Hindlimb muscle (tissue), 1 donor: ENCODE results near the gene CLEC4G. TPM values are rescaled to one million over a fixed set of nuclear protein-coding genes. Genes with fewer than 3 reads are reported as not detected.

Experiments used
- DNase-seq: peaks from one replicate; pipeline ENCODE4 v3.0.0-alpha.2; 2013
- polyA plus RNA-seq: library from polyadenylated mRNA; unstranded; fragments of 120-200 nt; gene quantifications from one replicate; pipeline ENCODE4 v1.2.1, GENCODE V29; 2013; ENCODE audit not compliant: insufficient read length

Gene CLEC4G
- polyA plus RNA-seq, 1 donor, result not detected

DNA sequence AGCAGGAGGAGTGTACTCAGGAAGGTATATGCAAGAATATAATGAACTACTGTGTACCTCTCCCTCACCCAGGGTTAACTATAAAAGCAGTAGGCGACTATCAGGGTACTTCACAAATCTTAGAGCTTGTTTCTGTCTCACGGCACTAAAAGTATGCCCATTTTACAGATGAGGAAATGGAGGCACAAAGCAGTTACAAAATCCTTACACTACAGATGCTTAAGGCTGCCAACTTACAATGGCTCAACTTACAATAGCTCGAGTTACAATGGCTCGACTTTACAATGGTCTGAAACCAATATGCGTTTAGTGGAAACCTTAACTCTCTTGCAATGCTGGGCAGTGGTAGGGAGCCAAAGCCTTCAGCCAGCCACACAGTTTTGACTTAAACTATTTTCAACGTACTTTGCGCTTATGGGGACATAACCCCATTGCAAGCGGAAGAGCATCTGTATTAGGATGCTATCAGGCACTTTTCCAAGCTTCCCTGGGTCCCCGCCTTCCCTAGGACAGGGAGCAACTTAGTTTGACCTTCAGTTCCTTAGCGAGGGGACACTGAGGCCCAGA, 34.1 kb downstream of the CLEC4G start:
- DNase-seq, result no peak

- DNase-seq, result no peak
These were observed 37.4 kb downstream of the CLEC4G start for GRCh38 chr19:7694499-7694898.

DNA sequence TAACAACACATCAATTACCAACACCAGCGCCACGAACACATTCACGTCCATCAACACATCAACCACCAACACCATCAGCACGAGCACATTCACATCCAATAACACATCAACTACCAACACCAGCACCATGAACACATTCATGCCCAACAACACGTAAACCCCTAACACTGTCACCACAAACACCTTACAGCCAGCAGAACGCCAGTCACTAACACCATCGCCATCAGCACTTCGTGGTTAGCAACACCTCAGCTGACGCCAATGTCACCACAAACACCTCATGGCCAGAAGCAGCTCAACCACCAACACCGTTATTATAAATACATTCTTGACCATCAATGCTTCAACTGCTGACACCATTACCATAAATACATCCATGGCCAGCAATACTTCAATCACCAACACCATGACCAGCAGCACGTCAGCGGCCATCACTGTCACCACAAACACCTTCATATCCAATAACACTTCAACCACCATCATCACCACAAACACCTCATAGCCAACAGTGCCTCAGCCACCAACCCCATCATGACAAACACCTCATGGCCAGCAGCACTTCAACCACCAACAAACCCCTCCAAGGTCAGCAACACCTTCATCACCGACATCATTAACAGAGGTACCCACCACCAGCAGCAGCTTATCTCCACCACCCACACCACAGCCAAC, 39.4 kb downstream of the CLEC4G start:
- DNase-seq, result no peak

- no peak for DNase-seq
These were observed 40.4 kb downstream of the CLEC4G start for GRCh38 chr19:7691497-7691896.

DNA sequence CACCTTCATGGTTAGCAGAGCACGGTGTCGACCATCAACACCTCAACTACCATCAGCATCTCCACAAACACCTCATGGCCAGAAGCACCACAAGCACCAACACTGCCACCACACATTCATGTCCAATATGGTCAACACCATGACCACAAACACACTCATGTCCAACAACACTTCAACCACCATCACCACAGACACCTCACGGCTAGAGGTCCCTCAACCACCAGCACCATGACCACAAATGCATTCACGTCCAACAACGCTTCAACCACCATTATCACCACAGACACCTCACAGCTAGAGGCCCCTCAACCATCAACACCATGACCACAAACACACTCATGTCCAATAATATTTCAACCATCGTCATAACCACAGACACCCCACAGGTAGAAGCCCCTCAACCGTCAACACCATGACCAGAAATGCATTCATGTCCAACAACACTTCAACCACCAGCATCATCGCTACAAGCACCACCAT, 41.1 kb downstream of the CLEC4G start:
- no peak for DNase-seq

DNA sequence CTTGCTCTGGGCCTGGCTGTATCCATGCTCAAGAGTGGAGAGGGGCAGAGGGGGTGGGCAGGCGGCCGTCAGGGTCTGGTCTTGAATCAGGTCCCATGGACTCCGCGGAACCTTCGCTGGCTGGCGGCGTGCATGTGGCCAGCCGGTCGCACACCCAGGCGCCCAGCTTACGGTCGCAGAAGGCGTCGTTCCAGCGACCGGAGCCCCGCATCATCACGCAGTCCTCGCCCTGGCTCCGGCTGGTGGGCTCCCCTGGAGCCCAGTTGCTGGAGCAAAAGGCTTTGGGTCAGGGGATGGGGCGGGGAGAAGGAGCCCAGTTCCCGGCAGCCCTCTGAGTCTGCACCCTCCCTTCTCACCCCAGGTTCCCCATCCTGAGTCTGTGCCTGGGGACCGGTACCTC, 42.7 kb downstream of the CLEC4G start:
- no peak for DNase-seq

- DNase-seq, result no peak
These were observed 44.7 kb downstream of the CLEC4G start for GRCh38 chr19:7687177-7687576.

DNA sequence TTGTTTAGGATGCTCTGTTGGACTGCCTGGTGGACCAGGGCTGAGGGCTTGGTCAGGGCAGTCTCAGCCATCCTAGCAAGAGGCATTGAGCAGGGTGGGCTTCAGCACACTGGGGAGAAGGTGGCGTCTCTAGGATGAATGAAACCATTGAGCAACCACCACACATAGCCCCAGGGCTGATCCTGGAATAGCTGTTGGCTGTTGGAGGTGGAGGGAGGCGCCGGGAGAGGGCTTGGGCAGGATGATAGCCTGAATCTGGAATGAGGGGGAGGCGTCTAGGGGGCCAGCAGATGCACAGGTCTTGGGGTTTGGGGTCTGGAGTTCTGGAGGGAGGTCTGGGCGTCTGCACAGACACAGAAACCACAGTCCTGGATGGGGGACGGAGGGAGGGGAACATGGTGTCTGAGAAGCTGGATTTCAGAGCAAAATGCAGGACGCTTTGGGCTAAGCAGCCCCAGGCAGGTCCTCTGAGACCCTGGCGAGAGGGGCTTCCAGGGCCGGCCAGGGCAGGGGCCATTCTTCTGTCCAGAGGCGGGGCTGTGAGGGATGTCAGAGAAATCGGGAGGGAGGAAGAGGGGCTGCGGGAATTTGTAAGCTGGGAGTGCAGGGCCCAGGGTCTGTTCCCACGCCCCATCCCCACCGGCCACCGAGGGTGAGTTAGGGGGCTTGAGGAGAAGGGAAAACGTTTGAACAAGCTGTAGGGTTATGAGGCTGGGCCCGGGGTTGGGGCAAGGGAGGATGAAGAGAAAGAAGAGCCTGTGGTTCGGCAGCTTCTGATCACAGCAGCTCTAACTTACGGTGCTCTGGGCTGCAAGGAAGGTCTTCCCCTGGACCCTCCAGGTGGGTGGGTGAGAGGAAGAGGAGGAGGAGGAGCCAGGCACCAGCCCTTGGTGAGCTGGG, 46.1 kb downstream of the CLEC4G start:
- no peak for DNase-seq

- DNase-seq, result no peak
These were observed 49.6 kb downstream of the CLEC4G start for GRCh38 chr19:7682175-7682855.

- peak; percentile 73 for DNase-seq
These were observed 50.4 kb downstream of the CLEC4G start for GRCh38 chr19:7681340-7682174.

- peak; percentile 95 for DNase-seq
These were observed 51.1 kb downstream of the CLEC4G start, which contains the start of gene TRAPPC5 for GRCh38 chr19:7680606-7681339. Gene TRAPPC5 (plus strand): TSS chr19:7680833. CDS start chr19:7682254, 1,421 bp downstream.

DNA sequence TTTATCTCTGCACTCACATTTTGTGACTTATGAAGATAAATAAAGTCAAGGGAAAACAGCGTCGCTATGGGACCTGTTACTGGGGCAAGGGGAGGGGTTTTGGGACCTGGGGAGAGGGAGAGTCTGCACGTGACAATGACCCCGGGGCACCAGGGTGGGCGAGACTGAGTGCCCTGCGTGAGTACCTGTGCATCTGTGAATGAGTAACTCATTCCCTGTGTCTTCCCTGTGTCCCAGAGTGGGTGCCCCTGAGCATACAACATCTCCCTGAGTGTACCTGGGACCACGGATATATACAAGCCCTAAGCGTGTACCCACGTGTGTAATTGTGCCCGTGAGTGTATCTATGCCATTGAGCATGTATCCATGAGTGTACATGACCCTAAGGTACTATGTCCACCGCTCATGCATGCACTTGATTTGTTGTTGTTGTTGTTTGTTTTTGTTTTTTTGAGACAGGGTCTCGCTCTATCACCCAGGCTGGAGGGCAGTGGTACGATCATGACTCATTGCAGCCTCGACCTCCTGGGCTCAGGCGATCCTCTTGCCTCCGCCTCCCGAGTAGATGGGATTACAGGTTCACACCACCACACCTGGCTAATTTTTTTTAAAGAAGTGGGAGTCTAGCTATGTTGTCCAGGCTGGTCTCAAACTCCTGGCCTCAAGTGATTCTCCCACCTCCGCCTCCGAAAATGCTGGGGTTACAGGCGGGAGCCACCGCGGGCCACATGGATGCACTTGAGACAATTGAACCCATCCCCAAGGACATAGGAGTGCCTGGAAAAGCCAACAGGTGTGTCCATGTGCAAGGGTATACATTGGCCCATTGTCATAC, 51.9 kb downstream of the CLEC4G start:
- no peak for DNase-seq

DNA sequence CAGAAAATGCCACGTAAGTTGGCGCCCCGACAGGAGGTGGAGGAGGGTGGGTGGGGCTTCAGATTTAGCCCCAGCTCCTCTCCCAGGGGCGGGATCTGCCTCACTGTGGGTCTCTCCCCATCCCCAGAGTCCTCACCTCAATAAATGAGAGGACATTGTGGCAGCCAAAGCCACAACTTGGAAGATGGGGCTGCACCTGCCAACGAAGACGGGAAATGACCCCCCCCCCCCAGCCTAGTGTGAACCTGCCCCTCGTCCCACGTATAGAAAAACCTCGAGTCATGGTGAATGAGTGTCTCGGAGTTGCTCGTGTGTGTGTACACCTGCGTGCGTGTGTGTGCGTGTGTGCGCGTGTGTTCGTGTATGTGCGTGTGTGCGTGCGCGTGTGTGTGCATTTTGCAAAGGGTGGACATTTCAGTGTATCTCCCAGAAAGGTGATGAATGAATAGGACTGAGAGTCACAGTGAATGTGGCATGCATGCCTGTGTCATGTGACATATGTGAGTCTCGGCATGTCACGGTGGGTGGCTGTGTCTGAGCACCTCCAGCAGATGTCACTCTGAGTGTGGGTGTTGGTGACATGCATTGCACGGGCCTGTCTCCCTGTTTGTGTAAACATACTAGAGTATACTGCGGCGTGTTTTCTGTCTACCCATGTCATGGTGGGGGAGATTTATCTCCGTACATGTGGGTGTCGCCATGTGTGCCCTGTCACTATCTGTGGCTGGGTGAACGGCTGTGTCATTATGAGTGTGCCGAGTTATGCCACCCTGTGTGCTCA, 52.7 kb downstream of the CLEC4G start:
- DNase-seq, result no peak

Other genes starting within 250 kb of the CLEC4G start
- 4.0 TPM for gene PEX11G, start 243.1 kb downstream of the CLEC4G start, polyA plus RNA-seq
- 61.8 TPM for gene ZNF358, start 216.0 kb downstream of the CLEC4G start, polyA plus RNA-seq
- 16.4 TPM for gene MCOLN1, start 209.5 kb downstream of the CLEC4G start, polyA plus RNA-seq
- gene PNPLA6, start 196.4 kb downstream of the CLEC4G start, polyA plus RNA-seq, result 34.7 TPM
- 0.45 TPM for gene CAMSAP3, start 136.2 kb downstream of the CLEC4G start, polyA plus RNA-seq
- gene XAB2, start 102.6 kb downstream of the CLEC4G start, polyA plus RNA-seq, result 33.1 TPM
- gene PET100, start 102.3 kb downstream of the CLEC4G start, polyA plus RNA-seq, result 52.4 TPM
- gene PCP2, start 98.4 kb downstream of the CLEC4G start, polyA plus RNA-seq, result not detected
- 6.7 TPM for gene STXBP2, start 95.0 kb downstream of the CLEC4G start, polyA plus RNA-seq
- 1.3 TPM for gene RETN, start 63.1 kb downstream of the CLEC4G start, polyA plus RNA-seq
- gene MCEMP1, start 55.0 kb downstream of the CLEC4G start, polyA plus RNA-seq, result 0.25 TPM
- 42.8 TPM for gene TRAPPC5, start 51.3 kb downstream of the CLEC4G start, polyA plus RNA-seq
- gene FCER2, start 30.0 kb downstream of the CLEC4G start, polyA plus RNA-seq, result 0.65 TPM
- 2.4 TPM for gene CD209, start 15.4 kb upstream of the CLEC4G start, polyA plus RNA-seq
- gene CLEC4M, start 31.1 kb upstream of the CLEC4G start, polyA plus RNA-seq, result not detected
- gene EVI5L, start 98.1 kb upstream of the CLEC4G start, polyA plus RNA-seq, result 17.6 TPM
- gene PRR36, start 142.3 kb upstream of the CLEC4G start, polyA plus RNA-seq, result 0.48 TPM
- not detected for gene LRRC8E, start 156.4 kb upstream of the CLEC4G start, polyA plus RNA-seq
- gene MAP2K7, start 171.8 kb upstream of the CLEC4G start, polyA plus RNA-seq, result 27.2 TPM
- 0.67 TPM for gene TGFBR3L, start 182.7 kb upstream of the CLEC4G start, polyA plus RNA-seq
- gene SNAPC2, start 188.2 kb upstream of the CLEC4G start, polyA plus RNA-seq, result 22.8 TPM
- gene CTXN1, start 194.0 kb upstream of the CLEC4G start, polyA plus RNA-seq, result 2.6 TPM
- 54.9 TPM for gene TIMM44, start 211.6 kb upstream of the CLEC4G start, polyA plus RNA-seq